Neuronal stem cell (in vitro differentiated cells): ENCODE measurements around the gene SHC3.

Experiments used
- DNase-seq: peaks from one replicate; pipeline ENCODE4 v3.0.0-alpha.2; 2013; ENCODE audit warnings: low spot score
- H2AFZ ChIP-seq: one replicate; pipeline ENCODE4 v1.6.1; 2013; ENCODE audit warnings: mild to moderate bottlenecking, low read length, inconsistent platforms
- H2AK5ac ChIP-seq: 2 replicates; pipeline ENCODE4 v1.6.1; 2013; ENCODE audit warnings: low read depth, mild to moderate bottlenecking, inconsistent platforms, low read length, moderate library complexity, mixed read lengths
- H2BK120ac ChIP-seq: 2 replicates; pipeline ENCODE4 v1.6.1; 2013; ENCODE audit warnings: low read depth, mild to moderate bottlenecking, inconsistent platforms, low read length, moderate library complexity, mixed read lengths
- H2BK12ac ChIP-seq: one replicate; pipeline ENCODE4 v1.6.1; 2013; ENCODE audit warnings: low read length, inconsistent platforms
- H2BK15ac ChIP-seq: 2 replicates; pipeline ENCODE4 v1.6.1; 2013; ENCODE audit warnings: mild to moderate bottlenecking, low read length, inconsistent platforms, mixed read lengths
- H2BK5ac ChIP-seq: one replicate; pipeline ENCODE4 v1.6.1; 2013; ENCODE audit warnings: inconsistent platforms, mild to moderate bottlenecking, low read length, moderate library complexity
- H3K14ac ChIP-seq: one replicate; pipeline ENCODE4 v1.6.1; 2013; ENCODE audit warnings: low read length, inconsistent platforms
- H3K18ac ChIP-seq: 2 replicates; pipeline ENCODE4 v1.6.1; 2013; ENCODE audit warnings: low read length, inconsistent platforms
- H3K23ac ChIP-seq: 2 replicates; pipeline ENCODE4 v1.6.1; 2013; ENCODE audit warnings: low read depth, mild to moderate bottlenecking, mixed read lengths, low read length, inconsistent platforms; ENCODE audit not compliant: poor library complexity
- H3K27ac ChIP-seq: replicated peaks from 3 replicates; pipeline ENCODE4 v1.5.1; 2013; ENCODE audit warnings: low read length, inconsistent platforms
- H3K27me3 ChIP-seq, 3 experiments: 2 replicates each; pipeline ENCODE4 v1.6.1; 2013; ENCODE audit warnings: low read length in 3 of 3, mild to moderate bottlenecking in 2 of 3, inconsistent platforms in 1 of 3, low read depth in 1 of 3, mixed read lengths in 1 of 3, moderate library complexity in 1 of 3; ENCODE audit not compliant: control insufficient read depth in 3 of 3, insufficient read depth in 3 of 3
- H3K36me3 ChIP-seq, 2 donors: replicated peaks in 1 of 2; 2 replicates each; pipeline ENCODE4 v1.6.1; 2013; ENCODE audit warnings: low read length in 2 of 2; ENCODE audit not compliant: control insufficient read depth in 2 of 2, insufficient read depth in 2 of 2
- H3K4ac ChIP-seq: 2 replicates; pipeline ENCODE4 v1.6.1; 2013; ENCODE audit warnings: inconsistent platforms, mild to moderate bottlenecking, low read length, moderate library complexity
- H3K4me1 ChIP-seq, 2 donors: 1 replicate in 1 of 2; 2 replicates in 1 of 2; pipeline ENCODE4 v1.6.1; 2013; ENCODE audit warnings: low read length in 2 of 2, low read depth in 1 of 2; ENCODE audit not compliant: control insufficient read depth in 2 of 2, insufficient read depth in 1 of 2
- H3K4me2 ChIP-seq: one replicate; pipeline ENCODE4 v1.6.1; 2013; ENCODE audit warnings: mild to moderate bottlenecking, low read length, inconsistent platforms; ENCODE audit not compliant: insufficient read depth, poor library complexity, severe bottlenecking
- H3K4me3 ChIP-seq, 2 donors: 2 replicates each; pipeline ENCODE4 v1.5.1; 2013; ENCODE audit warnings: low read length in 2 of 2, mild to moderate bottlenecking in 2 of 2, inconsistent platforms in 1 of 2, moderate library complexity in 1 of 2
- H3K79me1 ChIP-seq: one replicate; pipeline ENCODE4 v1.6.1; 2013; ENCODE audit warnings: low read depth, mild to moderate bottlenecking, inconsistent platforms, low read length, moderate library complexity
- H3K9ac ChIP-seq: one replicate; pipeline ENCODE4 v1.6.1; 2013; ENCODE audit warnings: mild to moderate bottlenecking, low read depth, low read length, inconsistent platforms; ENCODE audit not compliant: poor library complexity
- H3K9me3 ChIP-seq, 2 donors: replicated peaks in 1 of 2; 2 replicates each; pipeline versions ENCODE3 to v1.6.1; 2013; ENCODE audit warnings: low read length in 2 of 2, mild to moderate bottlenecking in 2 of 2, inconsistent platforms in 1 of 2, low read depth in 1 of 2, mixed read lengths in 1 of 2, moderate library complexity in 1 of 2; ENCODE audit not compliant: control insufficient read depth in 2 of 2, insufficient read depth in 1 of 2
- H4K8ac ChIP-seq: one replicate; pipeline ENCODE4 v1.6.1; 2013; ENCODE audit warnings: low read depth, mild to moderate bottlenecking, inconsistent platforms, low read length, moderate library complexity
- H4K91ac ChIP-seq: one replicate; pipeline ENCODE4 v1.6.1; 2013; ENCODE audit warnings: low read length, low read depth, mild to moderate bottlenecking, inconsistent platforms; ENCODE audit not compliant: poor library complexity
- WGBS, 2 donors: extraction: QIAGEN DNeasy Blood & Tissue Kit; methylation state at CpG; one replicate each; pipeline ENCODE4 v1.1.7; 2013; ENCODE audit warnings: missing lambda C conversion rate in 2 of 2, mixed read lengths in 1 of 2; ENCODE audit not compliant: insufficient read length in 2 of 2, insufficient replicate concordance in 1 of 2; ENCODE audit errors: extremely low coverage in 2 of 2; 5-methylcytosine and 5-hydroxymethylcytosine counted together

Gene SHC3

DNA sequence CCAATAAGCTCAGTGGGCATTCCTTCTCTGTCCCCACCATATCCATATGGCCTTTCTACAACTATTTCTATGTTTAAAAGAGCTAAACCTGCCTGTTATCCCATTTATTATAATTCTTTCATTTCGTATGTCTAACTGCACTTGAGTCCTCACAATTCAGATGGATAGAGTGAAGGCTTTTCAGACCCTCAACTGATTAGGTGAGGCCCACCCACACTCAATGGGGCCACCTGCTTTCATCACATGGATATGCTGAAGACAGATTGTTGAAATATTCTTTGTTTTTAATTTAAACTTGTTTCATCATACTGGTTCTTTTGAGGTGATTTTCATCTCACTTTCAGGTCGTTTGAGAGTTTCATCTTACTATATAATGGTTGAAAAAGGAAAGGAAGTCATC is 193.0 kb downstream of the SHC3 start:
- Histone ChIP-seq H2AFZ (no peak overlapping the region), H3K79me1 (no peaks in the 10 kb centered on the region), H3K14ac (no peak overlapping the region), H2BK12ac (no peak overlapping the region), H4K91ac (no peak overlapping the region), H3K27me3 (peaks cover 0 to 2% (median 0%) of the 10 kb centered on the region in 3 experiments), H2BK15ac (no peak overlapping the region), H3K9me3 (peaks cover 0 to 2% of the 10 kb centered on the region in 2 donors), H3K4me1 (peaks cover 3 to 6% of the 10 kb centered on the region in 2 donors), H3K36me3 (no peaks in the 10 kb centered on the region), H3K27ac (no peak overlapping the region), H3K23ac (no peak overlapping the region), H3K4me2 (no peak overlapping the region), H3K18ac (no peak overlapping the region), H3K9ac (no peak overlapping the region), H3K4ac (no peak overlapping the region), H2BK120ac (no peak overlapping the region), H2BK5ac (no peak overlapping the region), H2AK5ac (no peak overlapping the region), H3K4me3 (no peak overlapping the region), H4K8ac (no peak overlapping the region)
- no CpG with 5 or more reads among the region's 2 CpGs for WGBS, 2 donors
- no peak for DNase-seq

DNA sequence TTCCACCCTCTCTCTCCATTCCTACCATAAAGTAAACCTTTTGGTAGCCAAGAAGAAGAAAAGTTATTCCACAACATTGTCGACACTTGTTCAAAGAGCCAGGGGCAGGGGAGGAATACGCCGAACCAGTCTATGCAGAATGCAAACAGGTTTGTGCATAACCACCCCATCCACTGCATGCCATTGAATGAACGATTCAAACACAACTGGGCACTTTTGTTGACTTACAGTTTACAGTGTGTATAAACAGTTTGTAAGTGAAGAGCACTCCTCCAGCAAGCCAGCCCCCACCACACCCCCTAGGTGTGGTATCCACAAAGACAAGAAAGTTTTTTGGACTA is 194.1 kb downstream of the SHC3 start:
- Histone ChIP-seq H3K9ac (no peak overlapping the region), H3K9me3 (peaks cover 3 to 4% of the 10 kb centered on the region in 2 donors), H2BK5ac (no peak overlapping the region), H3K27me3 (peaks cover 0 to 2% (median 0%) of the 10 kb centered on the region in 3 experiments), H4K91ac (no peak overlapping the region), H3K4me1 (peaks cover 0 to 1% of the 10 kb centered on the region in 2 donors), H3K79me1 (no peaks in the 10 kb centered on the region), H2AK5ac (no peak overlapping the region), H2BK120ac (no peak overlapping the region), H3K18ac (no peak overlapping the region), H2AFZ (no peak overlapping the region), H3K36me3 (no peaks in the 10 kb centered on the region), H3K4me2 (no peak overlapping the region), H3K4ac (no peak overlapping the region), H3K23ac (no peak overlapping the region), H2BK12ac (no peak overlapping the region), H3K4me3 (no peak overlapping the region), H4K8ac (no peak overlapping the region), H2BK15ac (no peak overlapping the region), H3K27ac (no peak overlapping the region), H3K14ac (no peak overlapping the region)
- WGBS, 2 donors: no CpG with 5 or more reads among the region's 4 CpGs
- no peak for DNase-seq

DNA sequence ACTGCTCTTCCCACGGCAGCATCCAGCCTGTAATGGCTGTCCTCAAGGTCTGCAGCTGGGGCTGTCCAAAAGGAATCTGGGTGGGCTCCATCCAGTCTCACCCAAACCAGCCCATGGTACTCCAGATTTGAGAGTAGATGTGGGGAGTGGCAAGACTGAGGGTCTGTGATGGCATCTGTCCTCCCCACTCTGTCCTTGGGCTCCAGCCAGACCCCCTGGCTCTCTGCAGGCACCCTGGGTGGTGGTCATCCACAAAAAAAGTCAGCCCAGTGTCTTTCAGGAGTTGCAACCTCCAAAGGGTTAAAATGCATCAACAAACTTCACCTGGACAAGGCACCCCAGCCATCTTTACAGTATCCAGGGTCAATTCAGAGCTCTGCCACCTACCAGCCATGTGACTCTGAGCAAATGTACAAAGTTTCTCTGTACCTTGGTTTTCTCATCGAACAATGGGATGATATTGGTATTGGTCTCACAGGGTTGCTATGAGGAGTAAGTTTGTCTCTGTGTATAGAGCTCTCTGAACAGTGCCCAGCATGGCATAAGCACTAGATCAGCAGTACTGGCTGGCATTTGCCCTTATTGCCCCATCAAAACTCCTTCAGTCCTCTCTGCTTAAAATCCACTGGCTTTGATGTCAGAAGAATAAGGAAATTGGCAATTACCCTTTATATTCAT is 194.6 kb downstream of the SHC3 start:
- no peak overlapping the region for H3K23ac ChIP-seq
- no peak overlapping the region for H3K9ac ChIP-seq
- H4K91ac ChIP-seq: no peak overlapping the region
- H4K8ac ChIP-seq: no peak overlapping the region
- H2BK5ac ChIP-seq: no peak overlapping the region
- H3K36me3 ChIP-seq: no peaks in the 10 kb centered on the region
- no peak overlapping the region for H3K14ac ChIP-seq
- no peak overlapping the region for H2AK5ac ChIP-seq
- H3K27me3 ChIP-seq: peaks cover 0 to 2% (median 0%) of the 10 kb centered on the region in 3 experiments
- H2AFZ ChIP-seq: no peak overlapping the region
- H3K79me1 ChIP-seq: no peaks in the 10 kb centered on the region
- no peak overlapping the region for H3K18ac ChIP-seq
- no peak overlapping the region for H2BK120ac ChIP-seq
- no peak overlapping the region for H3K4me2 ChIP-seq
- H3K4ac ChIP-seq: no peak overlapping the region
- H2BK15ac ChIP-seq: no peak overlapping the region
- peaks cover 4 to 8% of the 10 kb centered on the region in 2 donors for H3K9me3 ChIP-seq
- no peak overlapping the region for H3K4me3 ChIP-seq
- WGBS, 2 donors: no CpG with 5 or more reads among the region's 2 CpGs
- H3K4me1 ChIP-seq: peaks cover 0 to 1% of the 10 kb centered on the region in 2 donors
- no peak overlapping the region for H2BK12ac ChIP-seq
- no peak for DNase-seq
- H3K27ac ChIP-seq: no peak overlapping the region

DNA sequence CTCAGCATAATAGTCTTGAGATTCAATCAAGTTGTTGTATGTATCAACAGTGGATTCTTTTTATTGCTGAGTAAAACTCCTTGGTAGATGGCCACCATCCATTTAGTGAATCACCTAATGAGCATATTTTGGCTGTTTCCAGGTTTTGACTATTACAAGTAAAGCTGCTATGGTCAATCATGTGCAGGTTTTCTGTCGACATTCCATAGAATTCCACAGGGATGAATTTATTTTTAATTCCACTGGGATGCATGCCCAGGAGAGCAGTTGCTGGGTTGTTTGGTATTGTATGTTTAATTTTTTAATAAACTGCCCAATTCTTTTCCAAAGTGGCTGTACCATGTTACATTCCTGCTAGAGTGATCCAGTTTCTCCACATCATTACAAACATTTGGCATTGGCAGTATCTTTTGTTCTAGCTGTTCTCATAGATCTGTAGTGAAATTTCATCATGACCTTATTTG is 197.8 kb downstream of the SHC3 start:
- H3K4me2 ChIP-seq: no peak overlapping the region
- peaks cover 6 to 9% of the 10 kb centered on the region in 2 donors for H3K9me3 ChIP-seq
- H2BK120ac ChIP-seq: no peak overlapping the region
- no peaks in the 10 kb centered on the region for H3K79me1 ChIP-seq
- WGBS, 2 donors: no CpG with 5 or more reads among the region's 1 CpG
- no peak overlapping the region for H3K23ac ChIP-seq
- H2AFZ ChIP-seq: no peak overlapping the region
- H2AK5ac ChIP-seq: no peak overlapping the region
- no peak overlapping the region for H3K27ac ChIP-seq
- H2BK15ac ChIP-seq: no peak overlapping the region
- no peak overlapping the region for H4K8ac ChIP-seq
- no peak overlapping the region for H3K14ac ChIP-seq
- H3K27me3 ChIP-seq: peaks cover 0 to 4% (median 2%) of the 10 kb centered on the region in 3 experiments
- no peak overlapping the region for H3K18ac ChIP-seq
- no peak overlapping the region for H4K91ac ChIP-seq
- H3K9ac ChIP-seq: no peak overlapping the region
- H3K4ac ChIP-seq: no peak overlapping the region
- no peak overlapping the region for H2BK12ac ChIP-seq
- no peaks in the 10 kb centered on the region for H3K4me1 ChIP-seq
- no peak for DNase-seq
- no peak overlapping the region for H2BK5ac ChIP-seq
- no peaks in the 10 kb centered on the region for H3K36me3 ChIP-seq
- H3K4me3 ChIP-seq: no peak overlapping the region
